GM19324 (cell line): ENCODE results near the gene LAGE3.

Experiments
- ATAC-seq: cut with Tn5 transposase; IDR thresholded peaks from one replicate; pipeline ENCODE4 v1.9.1; 2021; ENCODE audit warnings: mild to moderate bottlenecking, moderate library complexity; ENCODE audit not compliant: unreplicated experiment, low FRiP score

The LAGE3 gene

DNA sequence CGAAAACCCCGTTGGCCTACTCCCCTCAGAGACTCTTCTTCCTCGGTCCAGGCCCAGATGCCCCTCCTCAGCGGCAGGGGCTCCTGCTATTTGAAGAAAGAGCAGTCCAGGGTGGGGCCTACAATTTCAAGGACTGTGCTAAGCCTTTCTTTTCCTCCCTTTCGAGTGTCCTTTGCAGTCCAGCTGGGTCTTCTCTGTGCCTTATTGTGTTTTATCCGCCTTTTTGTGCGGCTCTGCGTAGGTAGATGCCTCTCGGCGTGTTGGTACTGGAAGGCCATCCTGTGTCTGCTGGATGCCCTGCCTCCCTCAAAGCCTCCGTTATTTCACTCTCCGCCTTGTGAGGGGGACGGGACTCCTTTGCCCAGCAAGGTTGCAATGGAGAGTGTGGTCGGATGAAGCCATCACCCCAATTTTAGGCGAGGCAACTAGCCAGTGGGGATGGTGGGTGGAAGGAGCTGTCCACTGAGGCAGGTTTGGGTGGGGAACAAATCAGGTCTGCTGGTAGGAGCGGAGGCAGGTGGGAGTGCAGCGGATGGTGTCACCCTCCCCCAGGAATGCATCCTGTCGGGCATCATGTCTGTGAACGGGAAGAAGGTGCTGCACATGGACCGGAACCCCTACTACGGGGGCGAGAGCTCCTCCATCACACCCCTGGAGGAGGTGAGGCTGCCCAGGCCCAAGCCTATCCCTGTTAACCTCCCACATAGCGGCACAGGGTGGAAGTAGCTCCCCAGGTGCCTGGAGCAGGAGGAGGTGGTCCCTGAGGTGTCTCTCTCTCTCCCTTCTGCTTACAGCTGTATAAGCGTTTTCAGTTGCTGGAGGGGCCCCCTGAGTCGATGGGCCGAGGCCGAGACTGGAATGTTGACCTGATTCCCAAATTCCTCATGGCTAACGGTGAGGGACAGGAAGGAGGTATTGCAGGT is 40.8 kb downstream of the LAGE3 start:
- no peak for ATAC-seq

DNA sequence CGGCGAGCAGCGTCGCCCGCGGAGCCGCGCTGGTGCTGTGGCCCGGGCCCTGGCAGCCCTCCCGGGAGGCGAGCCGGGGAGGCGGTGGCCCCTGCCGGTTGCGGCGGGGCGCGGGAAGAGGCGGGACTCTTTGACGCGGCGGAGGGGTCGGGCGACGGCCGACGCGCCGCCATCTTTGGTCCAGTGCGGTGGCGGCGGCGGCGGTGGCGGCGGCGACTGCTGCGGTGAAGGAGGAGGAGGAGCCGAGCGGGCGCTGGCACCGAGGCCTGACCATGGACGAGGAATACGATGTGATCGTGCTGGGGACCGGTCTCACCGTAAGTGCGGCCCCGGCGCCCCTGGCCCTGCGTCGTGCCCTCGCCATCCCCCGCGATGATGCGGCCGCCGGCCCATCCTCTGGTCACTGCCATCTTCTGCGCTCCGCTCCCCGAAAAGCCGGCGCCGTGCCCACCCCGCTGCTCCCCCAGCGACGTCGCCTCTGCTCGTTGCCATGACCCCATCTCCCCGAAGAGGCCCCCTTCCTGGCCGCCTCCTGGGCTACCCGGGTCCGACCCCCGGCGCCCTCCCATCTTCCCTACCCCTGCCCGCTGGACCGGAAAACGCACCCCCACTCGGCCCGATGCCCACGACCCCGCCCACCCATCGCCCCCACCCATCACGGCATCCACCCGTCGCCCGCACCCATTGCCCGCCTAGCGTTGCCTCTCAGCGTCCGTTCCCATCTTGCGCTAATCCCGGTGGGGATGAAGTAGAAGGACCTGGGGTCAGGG is 41.9 kb downstream of the LAGE3 start, which contains the start of gene GDI1:
GDI1 (plus strand) TSS at position 172 of the 770 bp plus-strand sequence; CDS start at position 273, 101 bp downstream.
- ATAC-seq: peak; percentile 40

DNA sequence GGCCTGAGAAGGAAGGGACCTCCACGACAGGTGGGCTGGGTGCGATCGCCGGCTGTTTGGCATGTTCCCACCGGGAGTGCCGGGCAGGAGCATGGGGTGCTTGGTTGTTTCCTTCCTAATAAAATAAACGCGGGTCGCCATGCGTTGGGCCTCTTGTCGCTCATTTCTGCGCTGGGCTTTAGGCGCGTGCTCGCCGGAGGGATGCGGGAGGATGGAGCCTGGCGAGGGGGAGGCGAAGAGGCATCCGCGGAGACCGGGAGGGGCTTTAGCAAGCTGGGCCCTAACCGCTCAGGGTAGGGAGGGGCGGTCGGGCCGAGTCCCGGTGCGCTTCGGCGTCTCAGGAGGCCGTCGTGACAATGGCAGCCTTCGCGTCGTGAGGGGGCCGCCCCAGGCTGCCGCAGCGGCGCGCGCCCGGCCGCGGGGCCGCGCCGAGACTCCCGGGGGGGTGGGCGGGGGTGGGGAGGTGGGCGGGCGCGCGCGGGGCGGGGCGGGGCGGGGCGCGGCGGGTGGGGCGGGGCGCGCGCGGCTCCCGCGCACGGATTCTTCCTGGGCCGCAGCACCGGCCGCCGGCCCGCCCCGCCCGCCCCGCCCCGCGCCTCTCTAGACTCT is 42.6 kb downstream of the LAGE3 start:
- ATAC-seq: peak; percentile 33

DNA sequence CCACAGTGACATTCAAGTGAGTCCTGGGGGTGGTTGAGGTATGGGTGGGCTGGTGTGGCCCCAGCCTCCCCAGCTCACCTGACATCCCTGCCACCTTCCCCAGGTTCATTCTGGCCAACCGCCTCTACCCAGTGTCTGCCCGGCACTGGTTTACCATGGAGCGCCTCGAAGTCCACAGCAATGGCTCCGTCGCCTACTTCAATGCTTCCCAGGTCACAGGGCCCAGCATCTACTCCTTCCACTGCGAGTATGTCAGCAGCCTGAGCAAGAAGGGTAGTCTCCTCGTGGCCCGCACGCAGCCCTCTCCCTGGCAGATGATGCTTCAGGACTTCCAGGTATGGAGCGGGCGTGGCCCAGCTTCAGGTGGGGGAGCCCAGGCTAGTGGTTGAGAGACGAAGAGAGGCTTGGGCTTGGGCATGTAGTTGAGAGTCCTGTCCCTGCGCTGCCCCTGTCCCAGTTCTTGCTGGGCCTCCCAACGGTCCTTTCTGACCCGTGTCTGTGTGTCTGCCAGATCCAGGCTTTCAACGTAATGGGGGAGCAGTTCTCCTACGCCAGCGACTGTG is 43.8 kb downstream of the LAGE3 start:
- ATAC-seq: no peak

DNA sequence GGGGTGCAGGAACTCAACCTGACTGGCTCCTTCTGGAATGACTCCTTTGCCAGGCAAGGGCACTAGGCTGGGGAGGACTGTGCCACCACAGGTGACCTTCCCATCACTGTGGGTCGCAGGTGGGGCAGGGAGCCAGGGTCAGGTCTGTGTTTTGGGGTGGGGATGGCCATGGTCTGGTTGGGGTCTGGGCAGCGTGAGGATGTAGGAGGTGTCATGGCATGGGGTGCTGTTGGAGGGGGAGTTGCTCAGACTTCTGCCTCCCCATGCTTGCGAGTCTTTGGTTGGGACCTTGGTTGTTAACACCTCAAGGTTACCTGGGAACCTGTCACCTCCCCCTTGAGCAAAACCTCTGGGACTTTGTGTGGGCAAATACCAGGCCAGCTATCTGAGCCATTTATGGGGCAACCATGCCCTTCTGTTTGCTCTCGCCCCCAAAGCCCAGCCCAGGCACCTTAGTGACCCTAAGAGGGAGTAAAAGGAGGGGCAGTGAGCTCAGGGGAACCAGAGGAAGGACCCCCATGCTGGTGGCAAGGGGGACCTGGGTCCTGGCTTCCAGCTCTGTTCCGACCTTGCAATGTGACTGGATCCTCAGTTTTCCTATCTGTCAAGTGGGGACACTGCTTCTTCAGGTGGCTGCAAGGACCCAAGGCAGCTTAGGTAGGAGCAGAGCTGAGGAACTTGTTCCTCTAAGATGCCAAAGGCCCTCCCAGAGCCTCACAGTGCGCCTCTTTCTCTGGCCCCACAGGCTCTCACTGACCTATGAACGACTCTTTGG is 44.5 kb downstream of the LAGE3 start:
- ATAC-seq: no peak

DNA sequence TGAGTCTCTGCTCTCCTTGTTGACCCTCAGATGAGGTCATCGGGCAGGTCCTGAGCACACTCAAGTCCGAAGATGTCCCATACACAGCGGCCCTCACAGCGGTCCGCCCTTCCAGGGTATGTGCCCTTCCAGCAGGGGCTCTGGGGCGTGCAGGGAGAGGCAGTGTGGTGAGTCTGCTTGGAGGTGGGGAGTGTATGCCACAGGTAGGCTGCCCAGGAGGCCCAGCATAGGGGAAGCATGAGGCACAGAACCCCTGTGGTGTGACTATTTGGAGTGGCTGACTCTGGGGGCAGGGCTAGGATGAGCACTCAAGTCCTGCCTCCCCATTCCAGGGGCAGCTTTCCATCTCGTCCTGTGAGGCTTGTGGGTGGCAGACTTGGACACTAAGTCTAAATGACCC is 45.5 kb downstream of the LAGE3 start:
- no peak for ATAC-seq

DNA sequence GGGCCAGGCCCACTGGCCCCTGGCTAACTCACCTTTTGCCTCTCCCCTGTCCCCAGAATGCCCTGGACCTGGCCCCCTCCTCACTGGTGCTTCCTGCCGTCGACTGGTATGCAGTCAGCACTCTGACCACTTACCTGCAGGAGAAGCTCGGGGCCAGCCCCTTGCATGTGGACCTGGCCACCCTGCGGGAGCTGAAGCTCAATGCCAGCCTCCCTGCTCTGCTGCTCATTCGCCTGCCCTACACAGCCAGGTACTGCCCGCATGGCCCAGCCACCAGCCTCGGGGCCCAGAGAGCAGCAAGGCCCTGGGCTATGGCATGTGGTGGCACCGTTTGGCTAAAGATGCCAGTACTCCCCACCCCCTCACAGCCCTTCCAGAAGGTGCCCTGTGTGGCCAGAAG is 46.9 kb downstream of the LAGE3 start:
- no peak for ATAC-seq

DNA sequence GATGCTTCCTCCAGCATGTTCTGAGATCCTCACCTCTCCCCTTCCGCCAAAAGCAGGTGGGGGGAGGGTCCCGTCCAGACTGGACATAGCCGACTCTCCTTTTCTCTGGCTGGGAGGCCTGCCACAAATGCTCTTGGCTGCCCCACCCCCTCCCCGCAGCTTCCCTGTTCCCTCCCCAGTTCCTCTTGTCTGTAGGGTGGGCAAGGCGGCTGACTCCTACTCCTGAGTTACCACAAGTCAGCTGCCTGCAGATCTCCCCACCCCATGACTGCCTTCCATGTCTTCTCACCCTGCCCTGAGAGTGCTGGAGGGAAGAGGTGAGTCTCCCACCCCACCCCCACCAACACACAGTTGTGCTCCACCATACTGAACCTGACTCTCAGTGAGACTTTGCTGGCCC is 47.7 kb downstream of the LAGE3 start:
- ATAC-seq: no peak

DNA sequence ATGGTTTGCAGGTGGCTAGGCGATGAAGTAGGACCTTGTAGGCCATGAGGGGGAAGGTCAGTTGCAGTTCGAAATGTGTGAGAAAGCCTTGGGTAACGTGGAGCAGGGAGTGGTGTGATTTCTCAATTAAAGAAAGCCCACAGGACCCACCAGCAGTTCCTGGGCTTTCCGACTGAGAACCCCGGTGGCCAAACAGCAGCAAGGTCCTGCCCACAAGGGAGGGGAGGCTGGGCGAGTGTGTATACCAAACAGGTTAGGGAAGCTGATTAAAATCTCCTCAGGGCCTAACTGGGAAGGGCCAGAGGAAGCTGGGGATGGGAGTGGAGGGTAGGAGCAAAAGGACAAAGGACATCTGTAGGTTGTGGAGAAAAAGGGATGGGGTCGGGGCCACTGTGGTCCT is 48.2 kb downstream of the LAGE3 start:
- ATAC-seq: no peak

DNA sequence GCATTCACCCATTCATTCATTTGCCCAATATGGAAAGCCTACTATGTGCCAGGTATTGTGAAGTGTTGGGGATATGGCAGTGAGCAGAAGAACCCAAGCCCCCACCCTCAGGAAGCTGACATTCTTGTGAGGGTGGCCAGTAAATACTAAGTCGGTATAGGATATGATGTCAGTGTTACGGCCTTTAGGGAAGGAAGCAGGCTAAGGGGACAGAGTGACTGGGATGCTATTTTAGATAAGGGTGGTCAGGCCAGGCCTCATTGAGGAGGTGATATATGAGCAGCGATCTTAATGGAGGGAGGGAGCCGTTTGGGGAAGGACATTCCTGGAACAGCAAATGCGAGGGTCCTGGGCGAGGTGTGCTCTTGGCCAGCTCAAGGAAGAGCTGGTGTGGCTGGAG is 48.6 kb downstream of the LAGE3 start:
- ATAC-seq: no peak

DNA sequence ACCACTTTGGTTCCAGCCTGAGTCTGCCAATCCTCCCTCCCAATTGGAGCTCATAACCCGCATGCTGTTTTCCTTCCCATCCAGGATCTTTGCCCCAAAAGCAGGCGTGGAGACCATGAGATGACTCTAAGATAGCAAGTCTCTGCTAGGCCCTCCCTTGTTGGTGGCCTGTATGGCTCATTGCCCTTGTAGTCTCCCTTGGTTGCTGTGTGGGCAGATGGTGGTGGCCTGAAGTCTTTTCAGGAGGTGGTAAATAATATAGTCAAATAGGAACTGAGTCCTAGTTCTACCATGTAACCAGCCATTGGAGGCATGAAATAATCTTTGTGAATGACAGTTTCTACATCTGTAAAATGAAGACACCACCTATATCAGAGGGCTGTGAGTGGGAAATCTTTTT is 49.4 kb downstream of the LAGE3 start:
- ATAC-seq: no peak

DNA sequence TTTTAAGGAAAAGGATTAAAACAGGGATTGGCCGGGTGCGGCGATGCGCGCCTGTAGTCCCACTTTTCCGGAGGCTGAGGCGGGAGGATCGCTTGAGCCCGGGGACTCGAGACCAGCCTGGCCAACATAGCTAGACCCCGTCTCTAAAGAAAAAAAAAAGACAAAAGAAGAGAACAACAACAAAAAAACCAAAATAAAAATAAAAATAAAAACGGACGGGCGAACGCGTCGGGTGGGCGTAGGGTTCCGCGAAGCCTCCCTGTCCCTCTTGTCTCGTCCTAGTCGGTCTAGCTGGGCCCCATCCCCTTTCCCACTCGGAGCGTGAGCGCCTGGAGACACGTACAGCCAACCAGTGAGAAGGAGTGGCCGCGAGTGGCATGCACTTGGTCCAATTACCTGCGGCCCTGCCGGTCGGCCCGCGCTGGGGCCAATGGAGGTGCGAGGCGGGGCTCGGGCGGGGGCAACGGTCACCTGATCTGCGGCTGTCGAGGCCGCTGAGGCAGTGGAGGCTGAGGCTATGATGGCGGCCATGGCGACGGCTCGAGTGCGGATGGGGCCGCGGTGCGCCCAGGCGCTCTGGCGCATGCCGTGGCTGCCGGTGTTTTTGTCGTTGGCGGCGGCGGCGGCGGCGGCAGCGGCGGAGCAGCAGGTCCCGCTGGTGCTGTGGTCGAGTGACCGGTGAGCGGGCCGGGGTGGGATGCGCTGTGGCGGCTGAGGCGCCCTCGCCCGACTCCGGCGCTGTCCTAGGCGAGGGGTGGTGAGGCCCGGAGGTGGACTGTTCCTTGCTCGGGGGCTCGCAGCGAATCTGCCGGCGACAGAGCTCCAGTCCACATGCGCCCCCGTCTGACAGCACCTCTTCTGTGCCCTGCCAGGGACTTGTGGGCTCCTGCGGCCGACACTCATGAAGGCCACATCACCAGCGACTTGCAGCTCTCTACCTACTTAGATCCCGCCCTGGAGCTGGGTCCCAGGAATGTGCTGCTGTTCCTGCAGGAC is 50.6 kb downstream of the LAGE3 start, which contains the start of gene ATP6AP1:
ATP6AP1 (plus strand) TSS at position 502 of the 996 bp plus-strand sequence; CDS start at position 518, 16 bp downstream.
- peak; percentile 88 for ATAC-seq
